ENCODE data around the gene CYP1A2.

GRCh38 chr15:74785194-74786032, 36.8 kb downstream of the CYP1A2 start:
- TF ChIP-seq CTCF (IDR thresholded peaks at IDR 0.05): no peak
- no peak for TF ChIP-seq EP300 (IDR thresholded peaks at IDR 0.05)

All from ovary (tissue), 3 donors.